CD4-positive, alpha-beta T cell treated with Interleukin-10 for 1 hour (primary cell): ENCODE results near the gene ASPSCR1.
A peak's percentile ranks its signal among the peaks of the same experiment; 100 is the strongest.
"Not testable (repeated sequence)": the region's sequence is repeated elsewhere in the genome, so short reads cannot be mapped to it uniquely, and the experiment has no call there.

Experiments used
- DNase-seq: peaks from one replicate; pipeline ENCODE4 v3.0.0-alpha.2; 2020

Gene ASPSCR1

GRCh38 chr17:81942167-81942553, 35.3 kb upstream of the ASPSCR1 start:
- no peak for DNase-seq

DNA sequence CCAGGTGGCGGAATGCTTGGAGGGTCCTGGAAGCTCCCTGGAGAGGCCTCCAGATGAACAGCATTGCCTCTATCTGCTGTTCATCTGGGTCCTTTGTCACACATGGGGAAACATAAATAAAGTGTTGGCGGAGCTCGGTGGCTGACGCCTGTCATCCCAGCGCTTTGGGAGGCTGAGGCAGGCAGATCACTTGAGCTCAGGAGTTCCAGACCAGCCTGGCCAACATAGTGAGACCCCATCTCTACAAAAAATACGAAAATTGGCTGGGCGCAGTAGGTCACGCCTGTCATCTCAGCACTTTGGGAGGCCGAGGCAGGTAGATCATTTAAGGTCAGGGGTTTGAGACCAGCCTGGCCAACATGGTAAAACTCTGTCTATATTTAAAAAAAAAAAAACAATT, 32.6 kb upstream of the ASPSCR1 start:
- DNase-seq, result no peak

GRCh38 chr17:81947189-81947588, 30.2 kb upstream of the ASPSCR1 start, which contains the start of gene MYADML2:
MYADML2 (minus strand) TSS chr17:81947233; CDS start chr17:81941741, 5,492 bp downstream.
- DNase-seq, result no peak

DNA sequence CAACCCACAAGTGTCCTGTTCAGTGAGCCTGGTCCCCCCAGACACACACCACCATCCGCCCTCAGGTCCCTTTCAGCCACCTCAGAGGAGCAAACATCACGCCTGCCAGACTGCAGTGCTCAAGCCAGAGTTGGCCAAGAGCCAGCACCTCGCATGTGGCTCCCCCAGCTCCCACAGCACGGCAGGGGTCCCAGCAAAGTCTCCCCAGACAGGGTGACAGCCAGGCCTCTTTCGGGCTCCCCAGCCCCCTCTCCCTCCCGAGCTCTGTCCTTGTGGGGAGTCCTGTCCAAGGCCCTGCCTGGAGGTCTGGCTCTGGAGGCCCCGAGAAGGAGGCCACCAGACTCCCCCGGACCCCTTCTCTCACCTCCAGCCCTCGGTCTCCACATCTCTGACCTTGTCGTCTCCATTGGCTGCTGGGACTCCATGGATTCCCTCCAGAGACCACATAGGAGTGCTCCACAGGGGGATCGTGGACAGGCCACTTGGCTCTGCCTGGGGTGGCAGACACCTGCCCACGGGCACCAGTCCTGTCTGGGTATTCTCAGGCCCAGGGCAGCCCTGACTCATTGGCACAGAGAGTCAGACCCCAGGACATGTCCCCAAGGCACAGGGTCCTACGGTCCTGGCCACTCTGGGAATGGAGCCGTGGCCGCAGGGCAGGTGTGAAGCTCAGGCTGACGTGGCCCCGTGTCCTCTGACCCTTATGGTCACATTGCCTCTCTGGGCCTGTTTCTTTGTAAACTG, 28.6 kb upstream of the ASPSCR1 start:
- DNase-seq, result no peak

DNA sequence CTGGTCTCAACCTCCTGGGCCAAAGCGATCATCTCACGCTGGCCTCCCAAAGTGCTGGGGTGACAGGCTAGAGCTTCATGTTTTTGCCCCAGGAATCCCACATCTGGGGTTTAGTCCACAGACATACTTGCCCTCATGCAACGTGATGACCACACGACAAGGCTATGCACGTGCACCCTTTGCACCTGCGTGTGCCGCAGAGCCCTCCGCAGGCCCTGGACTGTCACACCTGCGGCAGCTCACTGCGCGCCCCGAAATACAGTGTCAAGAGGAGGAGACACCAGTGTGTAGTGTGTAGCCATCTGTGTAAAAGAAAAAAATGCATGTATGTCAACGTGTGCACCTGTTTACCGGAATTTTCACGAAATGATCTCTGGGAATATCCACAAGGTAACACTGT, 26.9 kb upstream of the ASPSCR1 start:
- DNase-seq, result no peak

DNA sequence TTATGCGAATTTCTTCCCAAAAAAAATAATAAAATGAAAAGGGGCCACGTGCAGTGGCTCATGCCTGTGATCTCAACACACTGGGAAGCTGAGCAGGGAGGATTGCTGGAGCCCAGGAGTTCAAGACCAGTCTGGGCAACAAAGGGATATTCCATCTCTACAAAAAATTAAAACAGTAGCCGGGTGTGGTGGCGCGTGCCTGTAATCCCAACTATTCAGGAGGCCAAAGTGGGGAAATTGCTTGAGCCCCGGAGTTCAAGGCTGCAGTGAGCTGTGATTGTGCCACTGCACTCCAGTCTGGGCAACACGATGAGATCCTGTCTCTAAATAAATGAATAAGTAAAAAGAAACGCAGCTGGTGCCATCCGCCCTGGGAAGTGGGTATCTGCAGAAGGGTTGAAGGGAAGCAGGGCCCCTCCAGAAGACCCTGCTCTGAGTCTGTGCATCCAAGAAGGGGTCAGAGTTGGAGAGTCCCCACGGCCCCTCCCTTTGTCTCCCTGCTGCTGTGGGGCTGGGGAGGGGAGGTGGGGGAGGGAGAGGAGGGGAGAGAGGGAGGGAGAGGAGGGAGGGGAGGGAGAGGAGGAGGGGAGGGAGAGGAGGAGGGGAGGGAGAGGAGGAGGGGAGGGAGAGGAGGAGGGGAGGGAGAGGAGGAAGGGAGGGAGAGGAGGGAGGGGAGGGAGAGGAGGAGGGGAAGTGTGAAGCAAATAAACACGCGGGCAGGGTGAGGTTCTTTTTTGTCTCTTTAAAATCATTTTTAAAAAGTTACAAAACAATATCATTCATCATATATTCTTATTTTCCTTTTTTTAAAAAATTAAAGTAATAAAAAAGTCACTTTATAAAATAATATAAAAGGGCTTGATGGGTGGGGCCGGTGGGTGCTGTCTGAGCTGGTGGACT, 25.4 kb upstream of the ASPSCR1 start:
- DNase-seq, result no peak

DNA sequence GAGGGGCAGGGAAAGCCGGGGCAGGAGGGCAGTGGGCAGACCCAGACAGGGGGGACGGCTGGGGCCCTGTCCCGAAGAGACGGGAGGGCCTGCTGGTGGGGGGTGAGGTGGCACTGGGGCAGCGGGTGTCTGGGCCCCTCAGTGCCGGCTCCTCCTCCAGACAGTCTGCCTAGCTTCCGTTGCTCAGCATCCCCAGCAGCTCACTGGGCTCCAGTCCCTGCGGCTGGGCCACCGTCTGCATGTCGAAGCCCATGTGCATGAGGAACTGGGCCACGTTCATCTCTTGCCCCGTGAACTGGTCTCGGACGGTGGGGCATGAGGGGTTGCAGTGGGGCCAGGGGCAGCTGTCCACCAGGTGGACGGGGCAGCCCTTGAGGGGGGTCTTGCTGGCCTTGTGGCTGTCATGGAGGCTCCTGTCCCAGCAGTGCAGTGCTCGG, 24.6 kb upstream of the ASPSCR1 start:
- no peak for DNase-seq

DNA sequence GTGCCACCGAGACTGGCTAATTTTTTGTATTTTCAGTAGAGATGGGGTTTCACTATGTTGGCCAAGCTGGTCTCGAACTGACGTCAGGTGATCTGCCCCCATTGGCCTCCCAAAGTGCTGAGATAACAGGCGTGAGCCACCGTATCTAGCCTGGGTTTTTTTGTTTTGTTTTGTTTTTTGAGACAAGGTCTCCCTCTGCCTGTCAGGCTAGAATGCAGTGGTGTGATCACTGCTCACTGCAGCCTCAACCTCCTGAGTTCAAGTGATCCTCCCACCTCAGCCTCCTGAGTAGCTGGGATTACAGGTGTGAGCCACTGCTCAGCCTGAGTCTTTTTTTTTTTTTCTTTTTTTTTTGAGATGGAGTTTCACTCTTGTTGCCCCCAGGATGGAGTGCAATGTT, 24.0 kb upstream of the ASPSCR1 start:
- not testable (repeated sequence) for DNase-seq

- no peak for DNase-seq
These were observed 23.0 kb upstream of the ASPSCR1 start for GRCh38 chr17:81954131-81955057.

GRCh38 chr17:81955058-81955681, 22.3 kb upstream of the ASPSCR1 start:
- no peak for DNase-seq

DNA sequence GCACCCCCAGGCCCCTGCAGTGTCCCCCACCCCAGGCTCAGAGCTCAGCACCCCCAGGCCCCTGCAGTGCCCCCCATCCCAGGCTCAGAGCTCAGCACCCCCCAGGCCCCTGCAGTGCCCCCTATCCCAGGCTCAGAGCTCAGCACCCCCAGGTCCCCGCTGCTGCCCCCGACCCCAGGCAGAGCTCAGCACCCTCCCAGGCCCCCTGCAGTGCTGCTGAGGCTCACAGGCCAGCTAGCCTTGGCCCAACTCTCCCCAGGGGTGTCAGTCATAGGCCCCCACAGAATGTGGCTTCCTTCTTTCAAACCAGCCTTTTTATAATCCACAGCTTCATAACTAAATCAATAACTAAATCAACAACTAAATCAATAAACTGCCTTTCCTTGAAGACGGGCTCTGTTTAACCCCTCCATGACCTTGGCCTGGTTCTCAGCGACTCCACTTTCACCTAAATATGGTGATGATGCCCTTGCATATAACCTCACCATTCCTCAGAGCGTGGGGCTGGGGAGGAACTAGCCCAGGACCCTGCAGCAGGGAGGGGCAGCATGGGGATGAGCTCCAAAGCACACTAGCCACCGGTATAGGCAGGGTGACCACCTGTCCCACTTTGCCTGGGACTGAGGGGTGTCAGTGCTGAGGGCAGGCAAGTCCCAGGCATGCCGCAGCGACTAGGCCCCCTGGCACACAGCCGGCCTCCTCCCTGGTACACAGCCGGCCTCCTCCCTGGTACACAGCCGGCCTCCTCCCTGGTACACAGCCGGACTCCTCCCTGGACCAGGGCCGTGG, 21.5 kb upstream of the ASPSCR1 start:
- no peak for DNase-seq

DNA sequence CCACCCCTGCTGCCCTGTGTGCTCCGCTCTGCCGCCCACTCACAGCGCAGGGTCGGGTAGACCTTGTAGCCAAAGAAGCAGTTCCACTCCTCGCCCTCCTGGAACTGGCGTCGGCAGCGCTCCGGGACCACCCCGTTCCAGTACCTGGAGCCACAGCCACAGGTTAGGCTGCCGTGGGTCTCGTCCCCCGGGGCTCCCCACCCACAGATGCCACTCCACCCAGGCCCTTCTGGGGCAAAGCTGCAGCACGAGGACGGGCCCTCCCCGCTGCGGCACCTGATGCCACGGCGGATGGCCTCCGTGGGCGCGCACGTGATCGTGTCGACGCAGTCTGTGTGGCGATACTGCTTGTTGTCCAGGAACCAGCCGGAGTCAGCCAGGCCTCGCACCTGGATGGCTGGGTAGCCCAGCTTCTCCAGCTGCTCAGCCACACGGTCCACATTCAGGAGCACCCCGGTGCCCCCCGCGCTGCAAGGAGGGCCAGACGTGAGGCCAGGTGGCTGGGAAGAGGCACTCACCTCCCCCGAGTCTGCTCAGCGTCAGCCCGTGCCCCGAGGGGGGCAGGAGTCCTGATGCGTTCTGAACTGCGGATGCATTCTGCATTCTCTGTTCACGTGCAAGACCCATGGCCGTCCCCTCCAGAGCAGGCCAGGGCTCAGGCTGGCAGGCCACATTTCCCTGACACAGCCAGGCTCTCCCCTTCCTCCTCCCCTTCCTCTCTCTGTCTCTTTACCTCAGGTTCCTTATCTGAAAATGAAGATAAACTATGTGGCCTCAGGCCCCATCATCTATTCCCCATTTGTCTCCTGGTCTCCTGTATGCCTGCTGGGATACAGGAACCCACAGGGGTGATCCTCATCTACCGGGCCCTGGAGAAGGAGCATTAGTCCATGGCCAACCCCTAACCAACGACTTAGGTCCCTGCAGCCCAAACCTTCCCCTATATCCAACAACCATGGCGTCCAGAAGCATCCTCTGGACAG, 20.5 kb upstream of the ASPSCR1 start:
- DNase-seq, result no peak

DNA sequence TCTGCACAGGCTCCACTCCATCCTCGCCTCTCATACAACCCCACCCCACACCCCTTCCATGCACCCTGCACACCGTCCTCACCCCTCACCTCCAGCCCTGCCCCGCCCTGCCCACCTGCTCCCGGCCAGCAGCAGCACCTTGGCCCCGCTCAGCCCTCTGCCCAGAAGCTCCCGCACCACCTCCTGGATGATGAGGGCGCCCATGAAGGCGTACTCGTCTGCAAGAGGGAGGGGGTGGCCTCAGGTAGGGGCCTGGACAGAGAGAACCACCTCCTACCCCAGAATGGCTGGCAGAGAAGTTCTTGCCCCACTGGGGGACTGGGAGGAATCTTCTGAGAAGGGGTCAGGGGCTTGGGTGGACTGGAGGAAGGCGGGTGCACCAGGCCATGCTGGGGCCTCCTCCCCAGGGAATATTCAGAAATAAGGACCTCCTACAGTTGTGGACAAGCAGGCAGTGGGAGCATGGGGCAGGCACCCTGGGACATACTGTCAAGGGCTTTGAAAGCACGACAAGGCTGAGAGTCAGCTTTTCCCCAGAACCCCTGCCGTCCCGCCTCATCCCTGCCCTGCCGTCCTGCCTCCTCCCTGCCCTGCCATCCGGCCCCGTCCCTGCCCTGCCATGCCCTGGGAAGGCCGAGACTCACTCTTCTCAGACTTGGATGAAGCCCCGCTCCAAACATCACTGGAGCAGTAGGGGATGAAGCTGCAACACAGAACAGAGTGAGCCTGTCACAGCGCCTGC, 19.6 kb upstream of the ASPSCR1 start:
- DNase-seq, result no peak

GRCh38 chr17:81958633-81959342, 18.6 kb upstream of the ASPSCR1 start:
- DNase-seq, result no peak

DNA sequence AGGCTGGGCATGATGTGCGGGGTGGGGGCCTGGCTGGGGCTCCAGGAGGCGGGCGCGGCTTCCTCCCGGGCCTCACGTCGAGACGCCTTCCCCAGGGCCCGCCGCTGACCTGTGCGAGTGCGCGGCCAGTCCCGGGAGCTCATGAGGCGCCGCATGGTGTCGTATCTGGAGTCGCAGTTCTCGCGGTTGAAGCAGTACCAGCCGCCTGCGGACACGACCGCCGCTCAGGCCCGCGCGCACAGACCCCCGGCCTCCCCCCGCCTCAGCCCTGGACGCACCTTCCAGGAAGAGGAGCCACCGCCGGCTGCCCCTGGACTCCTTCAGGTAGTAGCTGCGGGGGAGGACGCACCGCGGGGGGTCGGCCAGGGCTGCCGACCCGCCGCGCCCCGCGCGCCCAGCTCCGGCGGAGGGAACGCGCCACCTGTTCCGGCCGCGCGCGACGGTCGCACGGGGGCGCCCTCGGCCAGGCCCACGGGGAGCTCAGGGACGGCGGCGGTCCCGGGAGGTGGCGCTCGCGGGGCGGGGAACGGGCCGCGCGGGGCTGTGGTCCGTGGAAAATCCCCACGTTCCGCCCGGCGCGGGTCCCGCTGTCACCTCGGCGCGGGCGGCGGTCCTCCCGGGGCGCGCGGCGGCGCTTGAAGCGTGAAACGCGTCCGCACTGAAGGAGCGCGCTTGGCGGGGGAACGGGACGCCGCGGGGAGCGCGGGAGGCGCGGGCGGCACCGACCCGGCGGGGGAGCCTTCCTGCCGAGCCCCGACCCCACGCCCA, 17.9 kb upstream of the ASPSCR1 start:
- peak; percentile 88 for DNase-seq

DNA sequence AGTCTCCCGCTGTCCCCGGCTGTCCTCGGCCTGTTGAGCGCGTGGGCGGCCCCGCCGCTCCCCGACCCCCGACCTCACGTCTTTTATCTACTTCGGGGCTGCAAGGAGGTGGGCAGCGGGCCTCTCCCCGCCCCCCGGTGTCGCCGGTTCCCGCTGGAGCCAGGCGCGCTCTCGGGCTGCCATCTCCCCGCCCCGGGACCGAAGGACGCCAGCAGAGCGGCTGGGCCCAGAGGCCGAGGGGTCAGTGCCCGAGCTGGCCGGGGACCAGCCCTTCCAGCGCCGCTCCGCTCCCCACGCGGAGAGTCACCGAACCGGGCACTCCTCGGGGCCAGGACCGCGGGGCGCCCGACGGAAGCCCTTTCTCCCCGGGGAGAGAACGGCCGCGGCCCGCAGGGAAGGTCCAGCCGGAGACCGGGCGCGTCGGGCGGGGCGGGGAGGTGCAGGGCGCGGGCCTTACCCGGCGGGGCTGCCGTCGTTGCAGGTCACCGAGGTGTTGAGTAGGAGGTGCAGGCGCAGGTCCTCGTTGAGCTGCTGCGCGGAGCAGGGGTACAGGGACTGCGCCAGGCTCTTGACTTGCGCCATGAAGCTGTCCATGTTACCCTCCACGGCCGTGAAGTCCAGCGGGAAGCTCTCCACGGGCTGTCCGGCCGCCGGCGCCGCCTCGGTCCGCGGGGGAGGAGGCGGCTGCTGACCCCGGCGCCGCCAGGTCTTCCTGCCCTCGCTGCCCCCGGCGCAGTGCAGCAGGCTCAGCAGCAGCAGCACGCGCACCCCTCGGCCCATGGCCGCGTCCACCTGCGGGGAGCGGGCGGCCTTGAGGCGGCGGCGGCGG, 17.1 kb upstream of the ASPSCR1 start:
- no peak for DNase-seq

DNA sequence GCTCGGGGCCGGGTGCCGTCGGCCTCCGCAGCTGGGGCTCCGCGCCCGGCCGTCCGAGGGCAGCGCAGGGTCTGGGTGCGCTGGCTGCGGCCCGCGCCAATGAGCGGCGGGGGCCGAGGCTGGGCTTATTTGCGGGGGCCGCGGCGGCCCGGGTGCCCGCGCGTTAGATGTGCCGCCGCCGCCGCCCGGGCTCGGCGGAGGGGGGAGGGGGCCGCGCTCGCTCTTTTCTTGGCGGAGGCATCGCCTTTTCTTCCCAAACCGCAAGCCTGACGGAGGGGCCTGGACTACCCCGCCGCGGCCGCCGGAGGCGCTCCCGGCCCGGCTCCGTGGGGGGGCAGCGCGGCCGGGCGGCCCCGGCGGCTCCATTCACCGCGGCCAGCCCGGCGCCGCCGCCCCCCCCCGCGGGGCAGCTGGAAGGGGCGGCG, 16.3 kb upstream of the ASPSCR1 start, which contains the start of gene NOTUM:
Gene NOTUM (minus strand): TSS at position 101 of the 425 bp plus-strand sequence. CDS start 278 bp downstream, outside the sequence.
- peak; percentile 37 for DNase-seq
